T-helper 2 cell treated with Interferon-gamma antibody and Interleukin-4, amounts not matched to agents 100 ng/mL and 5 ng/mL, for 36 hours (primary cell): ENCODE measurements around the gene MOB3B. TPM values are rescaled to one million over a fixed set of nuclear protein-coding genes. Genes with fewer than 3 reads are reported as not detected.
"Not testable (repeated sequence)": the region's sequence is repeated elsewhere in the genome, so short reads cannot be mapped to it uniquely, and the experiment has no call there.

ENCODE experiments used
- intact Hi-C: fragments of 100-400 bp; cut with micrococcal nuclease; formaldehyde crosslinking; loops from one replicate; pipeline ENCODE4 v1.15.1; 2023
- total RNA-seq: library from RNA; stranded (reverse); gene quantifications from 2 replicates; pipeline ENCODE4 v1.2.3, GENCODE V29; 2022

Gene MOB3B
- total RNA-seq, 1 donor from 2014 or later, result 0.34 TPM

- intact Hi-C loops, result no loop called here
Observed at GRCh38 chr9:27519466-27520465, 9.8 kb downstream of the MOB3B start.

GRCh38 chr9:27518809-27519208, 10.8 kb downstream of the MOB3B start:
- intact Hi-C loops, result no loop called here

GRCh38 chr9:27518006-27518405, 11.6 kb downstream of the MOB3B start:
- intact Hi-C loops, result no loop called here

GRCh38 chr9:27514551-27514950, 15.1 kb downstream of the MOB3B start:
- intact Hi-C loops, result no loop called here

- intact Hi-C loops, result no loop called here
Observed at GRCh38 chr9:27511771-27512170, 17.8 kb downstream of the MOB3B start.

GRCh38 chr9:27510780-27511179, 18.8 kb downstream of the MOB3B start:
- intact Hi-C loops, result no loop called here

GRCh38 chr9:27506981-27507380, 22.6 kb downstream of the MOB3B start:
- intact Hi-C loops, result no loop called here

- intact Hi-C loops, result no loop called here
Observed at GRCh38 chr9:27505744-27506161, 23.9 kb downstream of the MOB3B start.

- intact Hi-C loops, result no loop called here
Observed at GRCh38 chr9:27504259-27504658, 25.4 kb downstream of the MOB3B start.

- intact Hi-C loops, result no loop called here
Observed at GRCh38 chr9:27503623-27504022, 26.0 kb downstream of the MOB3B start.

GRCh38 chr9:27500902-27501301, 28.7 kb downstream of the MOB3B start:
- intact Hi-C loops, result not testable (repeated sequence)

GRCh38 chr9:27499451-27499850, 30.2 kb downstream of the MOB3B start:
- intact Hi-C loops, result loop anchor here (5.0 kb wide), 1 partner anchor 48 kb away; no protein-coding TSS in a partner anchor

- intact Hi-C loops, result loop anchor here (5.0 kb wide), 1 partner anchor 49 kb away; no protein-coding TSS in a partner anchor
Observed at GRCh38 chr9:27497883-27498417, 31.7 kb downstream of the MOB3B start.

GRCh38 chr9:27496135-27496504, 33.5 kb downstream of the MOB3B start:
- intact Hi-C loops, result loop anchor here (5.0 kb wide), 1 partner anchor 51 kb away; no protein-coding TSS in a partner anchor

- intact Hi-C loops, result loop anchor here (5.0 kb wide), 1 partner anchor 52 kb away; no protein-coding TSS in a partner anchor
Observed at GRCh38 chr9:27495480-27496134, 34.0 kb downstream of the MOB3B start.

- intact Hi-C loops, result no loop called here
Observed at GRCh38 chr9:27491154-27491553, 38.5 kb downstream of the MOB3B start.

- intact Hi-C loops, result loop anchor here (5.0 kb wide), 1 partner anchor 38 kb away; the partner anchor contains the start of gene MOB3B
Observed at GRCh38 chr9:27489087-27489876, 40.3 kb downstream of the MOB3B start.

- intact Hi-C loops, result loop anchor here (5.0 kb wide), 1 partner anchor 39 kb away; the partner anchor contains the start of gene MOB3B
Observed at GRCh38 chr9:27487927-27488326, 41.7 kb downstream of the MOB3B start.

- intact Hi-C loops, result loop anchor here (5.0 kb wide), 1 partner anchor 40 kb away; the partner anchor contains the start of gene MOB3B
Observed at GRCh38 chr9:27487128-27487640, 42.4 kb downstream of the MOB3B start.

- intact Hi-C loops, result loop anchor here (5.0 kb wide), 1 partner anchor 42 kb away; the partner anchor contains the start of gene MOB3B
Observed at GRCh38 chr9:27485158-27485557, 44.5 kb downstream of the MOB3B start.
